HL-60 (cell line): ENCODE results near the gene ATRIP.

Experiments used
- DNase-seq, 2 experiments: peaks; one replicate each; pipeline ENCODE4 v3.0.0-alpha.2; 2010 to 2020; ENCODE audit warnings: low read depth in 1 of 2, low spot score in 1 of 2
- H3K27ac ChIP-seq: fragments of 250-450 bp; sonication (Bioruptor Pico); replicated peaks from 2 replicates; pipeline ENCODE4 v1.5.1; 2020; ENCODE audit warnings: mild to moderate bottlenecking, moderate library complexity
- H3K27me3 ChIP-seq: fragments of 250-450 bp; sonication (Bioruptor Pico); 2 replicates; pipeline ENCODE4 v1.5.1; 2021; ENCODE audit warnings: mild to moderate bottlenecking, moderate library complexity; ENCODE audit not compliant: insufficient read depth, poor library complexity, severe bottlenecking
- H3K4me3 ChIP-seq: replicated peaks from 2 replicates; pipeline ENCODE4 v1.5.1; 2011; ENCODE audit warnings: mild to moderate bottlenecking, control low read depth, low read length; ENCODE audit not compliant: insufficient read depth
- CTCF ChIP-seq: IDR thresholded peaks from one replicate; pipeline ENCODE4 v1.5.1; 2011; ENCODE audit warnings: low read length, control low read depth, inconsistent platforms; ENCODE audit not compliant: insufficient read depth
- GABPA ChIP-seq: IDR thresholded peaks from 2 replicates; pipeline ENCODE4 v1.6.1; 2012; ENCODE audit warnings: low read depth
- POLR2AphosphoS5 ChIP-seq: IDR thresholded peaks from 2 replicates; pipeline ENCODE4 v1.6.1; 2012; ENCODE audit warnings: low read depth
- REST ChIP-seq: IDR thresholded peaks from 2 replicates; pipeline ENCODE4 v1.6.1; 2012; ENCODE audit warnings: low read depth; ENCODE audit not compliant: insufficient replicate concordance
- SPI1 ChIP-seq: IDR thresholded peaks from 2 replicates; pipeline ENCODE4 v1.6.1; 2012; ENCODE audit warnings: low read depth, mild to moderate bottlenecking, borderline replicate concordance

Gene ATRIP

GRCh38 chr3:48417529-48418108 lies 28.9 kb upstream of the ATRIP start:
- Histone ChIP-seq H3K27ac (no peak overlapping the region), H3K27me3 (no peaks in the 10 kb centered on the region), H3K4me3 (no peak overlapping the region)
- TF ChIP-seq POLR2AphosphoS5: no peak
- no peak for TF ChIP-seq GABPA
- TF ChIP-seq REST: no peak
- no peak for TF ChIP-seq SPI1
- TF ChIP-seq CTCF: no peak
- DNase-seq: no peak

- H3K4me3 ChIP-seq: no peak overlapping the region
- H3K27ac ChIP-seq: no peak overlapping the region
- TF ChIP-seq POLR2AphosphoS5: no peak
- no peak for TF ChIP-seq REST
- no peak for TF ChIP-seq SPI1
- DNase-seq: no peak
- H3K27me3 ChIP-seq: no peaks in the 10 kb centered on the region
These were observed 28.4 kb upstream of the ATRIP start for GRCh38 chr3:48418140-48418539.

GRCh38 chr3:48418651-48419050 lies 27.9 kb upstream of the ATRIP start:
- TF ChIP-seq CTCF (no peak), GABPA (no peak), POLR2AphosphoS5 (no peak), SPI1 (no peak), REST (no peak)
- no peak overlapping the region for H3K27ac ChIP-seq
- no peak overlapping the region for H3K4me3 ChIP-seq
- no peak for DNase-seq
- no peaks in the 10 kb centered on the region for H3K27me3 ChIP-seq
